NT2/D1 (cell line): ENCODE measurements around the gene RMND1.

Experiments used
- SUZ12 ChIP-seq: IDR thresholded peaks from 2 replicates; pipeline ENCODE4 v1.6.1; 2011; ENCODE audit not compliant: insufficient read length, insufficient read depth; ENCODE audit errors: extremely low read depth
- YY1 ChIP-seq: IDR thresholded peaks from 2 replicates; pipeline ENCODE4 v1.6.1; 2011; ENCODE audit not compliant: insufficient read length, insufficient read depth

DNA sequence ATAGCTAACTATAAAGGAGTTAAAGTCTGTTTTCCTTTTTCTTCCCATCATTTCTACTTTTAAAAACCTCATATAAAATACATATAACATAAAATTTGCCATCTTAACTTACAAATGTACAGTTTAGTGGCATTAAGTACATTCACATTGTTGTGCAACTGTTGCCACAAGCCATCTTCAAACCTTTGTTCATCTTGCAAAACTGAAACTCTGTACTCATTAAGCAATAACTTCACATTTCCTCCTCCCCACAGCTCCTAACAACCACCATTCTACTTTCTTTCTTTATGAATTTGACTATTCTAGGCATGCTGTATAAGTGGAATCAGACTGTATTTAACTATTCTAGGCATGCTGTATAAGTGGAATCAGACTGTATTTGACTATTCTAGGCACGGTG, 46.4 kb upstream of the RMND1 start:
- no peak for TF ChIP-seq SUZ12
- TF ChIP-seq YY1, result no peak
